IMR-90 (cell line): ENCODE measurements around the gene DNM3. TPM values are rescaled to one million over a fixed set of nuclear protein-coding genes. Genes with fewer than 3 reads are reported as not detected.

Experiments
- ATAC-seq: fragments of 200-7000 bp; cut with Tn5 transposase; 2 replicates; pipeline ENCODE4 v1.9.1; 2020; ENCODE audit warnings: low read depth, mild to moderate bottlenecking, moderate library complexity
- BruUV-seq: library from RNA; stranded (reverse); fragments of 400-500 nt; replicated peaks from 2 replicates; lab custom pipeline; 2021; lab: Mats Ljungman, UMichigan
- CTCF ChIA-PET: fragments of 300-600 bp; formaldehyde crosslinking; extraction: SDS; loops from one replicate; lab custom pipeline; 2021; ENCODE audit warnings: antibody characterized with exemption; lab: Yijun Ruan, JAX
- POLR2A ChIA-PET: fragments of 300-600 bp; sonication (Branson Sonifier 250); formaldehyde crosslinking; loops from one replicate; lab custom pipeline; 2022; ENCODE audit warnings: antibody characterized with exemption; ENCODE audit not compliant: unreplicated experiment; lab: Charles Lee
- DNase-seq: peaks from one replicate; pipeline ENCODE4 v3.0.0; 2013
- H2AFZ ChIP-seq: replicated peaks from 2 replicates; pipeline ENCODE3; 2013; ENCODE audit warnings: low read length, mild to moderate bottlenecking; ENCODE audit not compliant: poor library complexity
- H2AK5ac ChIP-seq: 2 replicates; pipeline ENCODE4 v1.6.1; 2013; ENCODE audit warnings: low read depth, low read length, inconsistent platforms
- H2AK9ac ChIP-seq: replicated peaks from 2 replicates; pipeline ENCODE3; 2013; ENCODE audit warnings: mild to moderate bottlenecking, low read depth, low read length, moderate library complexity; ENCODE audit not compliant: poor library complexity
- H2BK120ac ChIP-seq: 2 replicates; pipeline ENCODE4 v1.6.1; 2013; ENCODE audit warnings: low read depth, low read length, inconsistent platforms
- H2BK15ac ChIP-seq: 3 replicates; pipeline ENCODE4 v1.6.1; 2013; ENCODE audit warnings: low read depth, low read length, inconsistent platforms
- H2BK20ac ChIP-seq: 2 replicates; pipeline ENCODE4 v1.6.1; 2013; ENCODE audit warnings: low read depth, mild to moderate bottlenecking, inconsistent platforms, low read length, moderate library complexity
- H2BK5ac ChIP-seq: 2 replicates; pipeline ENCODE4 v1.6.1; 2013; ENCODE audit warnings: mild to moderate bottlenecking, low read depth, low read length, inconsistent platforms; ENCODE audit not compliant: poor library complexity, severe bottlenecking
- H3K14ac ChIP-seq: replicated peaks from 2 replicates; pipeline ENCODE4 v1.6.1; 2013; ENCODE audit warnings: low read depth, low read length, inconsistent platforms
- H3K18ac ChIP-seq: 2 replicates; pipeline ENCODE4 v1.6.1; 2013; ENCODE audit warnings: low read depth, low read length, control low read depth
- H3K23ac ChIP-seq: 2 replicates; pipeline ENCODE4 v1.6.1; 2013; ENCODE audit warnings: low read depth, low read length, inconsistent platforms
- H3K27ac ChIP-seq: 2 replicates; pipeline ENCODE4 v1.5.1; 2013; ENCODE audit warnings: mild to moderate bottlenecking, control low read depth, low read length; ENCODE audit not compliant: insufficient read depth
- H3K27me3 ChIP-seq: 2 replicates; pipeline ENCODE4 v1.6.1; 2013; ENCODE audit warnings: low read length; ENCODE audit not compliant: control insufficient read depth, insufficient read depth
- H3K36me3 ChIP-seq: 2 replicates; pipeline ENCODE4 v1.6.1; 2013; ENCODE audit warnings: low read length, mixed read lengths; ENCODE audit not compliant: control insufficient read depth, insufficient read depth
- H3K4ac ChIP-seq: 2 replicates; pipeline ENCODE4 v1.6.1; 2013; ENCODE audit warnings: low read depth, low read length, inconsistent platforms
- H3K4me1 ChIP-seq: 2 replicates; pipeline ENCODE4 v1.6.1; 2013; ENCODE audit warnings: low read length, mixed read lengths; ENCODE audit not compliant: control insufficient read depth, insufficient read depth
- H3K4me2 ChIP-seq: 2 replicates; pipeline ENCODE4 v1.6.1; 2013; ENCODE audit warnings: low read depth, mild to moderate bottlenecking, control low read depth, low read length, moderate library complexity
- H3K4me3 ChIP-seq: 2 replicates; pipeline ENCODE4 v1.5.1; 2013; ENCODE audit warnings: low read depth, mild to moderate bottlenecking, control low read depth, low read length, moderate library complexity; ENCODE audit not compliant: insufficient read depth
- H3K56ac ChIP-seq: 2 replicates; pipeline ENCODE4 v1.6.1; 2013; ENCODE audit warnings: low read length, inconsistent platforms; ENCODE audit not compliant: insufficient read depth; ENCODE audit errors: extremely low read depth
- H3K79me1 ChIP-seq, 2 experiments: 2 replicates each; pipeline ENCODE4 v1.6.1; 2013; ENCODE audit warnings: low read length in 2 of 2, inconsistent platforms in 1 of 2, low read depth in 1 of 2
- H3K9ac ChIP-seq: 2 replicates; pipeline ENCODE4 v1.6.1; 2013; ENCODE audit warnings: low read depth, low read length, control low read depth
- H3K9me1 ChIP-seq: 2 replicates; pipeline ENCODE4 v1.6.1; 2013; ENCODE audit warnings: low read length, inconsistent platforms; ENCODE audit not compliant: insufficient read depth
- H3K9me3 ChIP-seq: 2 replicates; pipeline ENCODE4 v1.6.1; 2013; ENCODE audit warnings: low read length; ENCODE audit not compliant: control insufficient read depth, insufficient read depth
- H4K20me1 ChIP-seq: 2 replicates; pipeline ENCODE4 v1.6.1; 2013; ENCODE audit warnings: low read length, inconsistent platforms; ENCODE audit not compliant: insufficient read depth
- H4K5ac ChIP-seq: 2 replicates; pipeline ENCODE4 v1.6.1; 2013; ENCODE audit warnings: mild to moderate bottlenecking, low read depth, low read length, control low read depth
- H4K8ac ChIP-seq, 2 experiments: 2 replicates each; pipeline ENCODE4 v1.6.1; 2013; ENCODE audit warnings: low read depth in 2 of 2, low read length in 2 of 2, control low read depth in 1 of 2, inconsistent platforms in 1 of 2
- H4K91ac ChIP-seq: 2 replicates; pipeline ENCODE4 v1.6.1; 2013; ENCODE audit warnings: low read depth, low read length, inconsistent platforms; ENCODE audit not compliant: insufficient read depth
- BHLHE40 ChIP-seq: fragments of 150-350 bp; IDR thresholded peaks from 2 replicates; pipeline ENCODE4 v1.6.1; 2016; ENCODE audit warnings: mild to moderate bottlenecking, low read depth, low read length
- RCOR1 ChIP-seq: IDR thresholded peaks from 2 replicates; pipeline ENCODE4 v1.6.1; 2012; ENCODE audit warnings: mild to moderate bottlenecking, low read length, improper control_type of control experiment; ENCODE audit not compliant: insufficient replicate concordance
- RFX5 ChIP-seq: IDR thresholded peaks from 2 replicates; pipeline ENCODE4 v1.8.0; 2012; ENCODE audit warnings: low read depth, mild to moderate bottlenecking, low read length, moderate library complexity
- WGBS, 2 experiments: methylation state at CpG; one replicate each; pipeline versions ENCODE4 v1.1.5 to v1.1.7; 2013; ENCODE audit warnings: missing lambda C conversion rate in 2 of 2; ENCODE audit not compliant: insufficient read length in 1 of 2; ENCODE audit errors: extremely low coverage in 2 of 2; 5-methylcytosine and 5-hydroxymethylcytosine counted together
- dilution Hi-C: fragments of 300-500 bp; cut with HindIII; formaldehyde crosslinking; loops from one replicate; pipeline ENCODE4 v1.14.3; 2018; ENCODE audit warnings: low sequenced_read_pairs; ENCODE audit not compliant: unreplicated experiment
- in situ Hi-C: fragments of 300-500 bp; cut with MboI; formaldehyde crosslinking; loops from 3 replicates; pipeline ENCODE4 v1.14.3; 2019; ENCODE audit warnings: low sequenced_read_pairs, inconsistent platforms, mixed read lengths
- intact Hi-C: fragments of 100-400 bp; cut with micrococcal nuclease; formaldehyde crosslinking; loops from 2 replicates; pipeline ENCODE4 v1.10.0; 2022
- polyA plus RNA-seq, 3 experiments: library from polyadenylated mRNA; depleted of rRNA; stranded (reverse); fragments of >200 nt; gene quantifications; 2 replicates each; pipeline ENCODE4 v1.2.3, GENCODE V29; 2012; ENCODE audit warnings: low replicate concordance in 1 of 3
- total RNA-seq: library from RNA; depleted of rRNA; stranded (reverse); fragments of >200 nt; gene quantifications from 2 replicates; pipeline ENCODE4 v1.2.3, GENCODE V29; 2012

The DNM3 gene
- total and polyA plus RNA-seq, 2 of the 4 experiments (the other 2 are of a cell fraction), result 0.36 TPM

- no peaks in the 10 kb centered on the region for H3K79me1 ChIP-seq
- H2BK120ac ChIP-seq, result no peak overlapping the region
- CTCF ChIA-PET, result interaction anchor here (0.8 kb wide), 1 partner anchor 16 kb away, joined by 3 read pairs; no protein-coding TSS in a partner anchor
- peak overlapping the region in 1 of 2 experiments; percentile 11; a peak in 1 of 4 replicates for H4K8ac ChIP-seq
- peak overlapping the region; percentile 55 for H3K4me2 ChIP-seq
- no peak overlapping the region for H2AK5ac ChIP-seq
- no peak overlapping the region for H4K91ac ChIP-seq
- peak overlapping the region; percentile 5; the same call in 1 of the 2 replicates for H4K5ac ChIP-seq
- H3K23ac ChIP-seq, result no peak overlapping the region
- H3K4ac ChIP-seq, result 0 out of 2 replicates have a peak overlapping the region, but pooled peaks have one; percentile 2
- H2AFZ ChIP-seq, result peak overlapping the region; percentile 76
- no peaks in the 10 kb centered on the region for H4K20me1 ChIP-seq
- peak; percentile 19 for DNase-seq
- no TSS peak for BruUV-seq
- H2AK9ac ChIP-seq, result no peak overlapping the region
- H3K9ac ChIP-seq, result 0 out of 2 replicates have a peak overlapping the region, but pooled peaks have one; percentile 24
- intact Hi-C loops (no loop called here), in situ Hi-C loops (no loop called here), dilution Hi-C loops (no loop called here)
- peak; percentile 49 for ATAC-seq
- no peak overlapping the region for H3K4me3 ChIP-seq
- peaks cover 3% of the 10 kb centered on the region for H3K4me1 ChIP-seq
- WGBS, 2 experiments, result 0% methylated on average over 1 of the region's 8 CpGs; no CpG with 5 or more reads in 1 of the 2 experiments
- peak overlapping the region; percentile 3; the same call in 1 of the 2 replicates for H3K14ac ChIP-seq
- H3K36me3 ChIP-seq, result no peaks in the 10 kb centered on the region
- H2BK5ac ChIP-seq, result no peak overlapping the region
- H3K27ac ChIP-seq, result no peak overlapping the region
- H2BK20ac ChIP-seq, result no peak overlapping the region
- no peak overlapping the region for H2BK15ac ChIP-seq
- H3K9me3 ChIP-seq, result peaks cover under 1% of the 10 kb centered on the region; the same call in 1 of the 2 replicates
- no peak overlapping the region for H3K56ac ChIP-seq
- H3K9me1 ChIP-seq, result no peaks in the 10 kb centered on the region
- TF ChIP-seq RCOR1, result no peak
- TF ChIP-seq BHLHE40, result no peak
- no peak for TF ChIP-seq RFX5
- no peaks in the 10 kb centered on the region for H3K27me3 ChIP-seq
- H3K18ac ChIP-seq, result peak overlapping the region; percentile 9; the same call in 1 of the 2 replicates
- POLR2A ChIA-PET, result no interaction called here
Observed at GRCh38 chr1:172203135-172203823, 362.0 kb downstream of the DNM3 start.
